ENCODE results near the gene TACC3.

Gene TACC3

GRCh38 chr4:1705732-1706131, 15.6 kb upstream of the TACC3 start:
- no peak for DNase-seq

DNA sequence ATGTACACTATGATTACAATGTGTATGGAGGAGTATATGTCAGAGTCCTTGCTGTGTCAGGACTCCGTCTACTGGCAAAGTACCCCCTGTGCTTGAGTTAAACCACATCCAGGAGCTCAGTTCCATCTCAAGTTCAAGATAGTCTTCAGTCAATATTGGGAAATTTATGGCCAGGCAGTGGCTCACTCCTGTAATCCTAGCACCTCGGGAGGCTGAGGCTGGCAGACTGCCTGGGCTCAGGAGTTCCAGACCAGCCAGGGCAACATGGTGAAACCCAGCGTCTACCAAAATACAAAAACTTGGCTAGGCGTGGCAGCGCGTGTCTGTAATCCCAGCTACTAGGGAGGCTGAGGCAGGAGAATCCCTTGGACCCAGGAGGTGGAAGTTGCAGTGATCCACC, 15.0 kb upstream of the TACC3 start:
- DNase-seq, result no peak

GRCh38 chr4:1708581-1708980, 12.7 kb upstream of the TACC3 start:
- no peak for DNase-seq

GRCh38 chr4:1711055-1711570, 10.2 kb upstream of the TACC3 start:
- DNase-seq, result no peak

- DNase-seq, result no peak
These were observed 9.6 kb upstream of the TACC3 start for GRCh38 chr4:1711571-1712215.

- peak; percentile 63 for DNase-seq
These were observed 8.9 kb upstream of the TACC3 start, which contains the start of gene SLBP for GRCh38 chr4:1712216-1713002. Gene SLBP (minus strand): TSS chr4:1712319. CDS start chr4:1712188, 131 bp downstream.

DNA sequence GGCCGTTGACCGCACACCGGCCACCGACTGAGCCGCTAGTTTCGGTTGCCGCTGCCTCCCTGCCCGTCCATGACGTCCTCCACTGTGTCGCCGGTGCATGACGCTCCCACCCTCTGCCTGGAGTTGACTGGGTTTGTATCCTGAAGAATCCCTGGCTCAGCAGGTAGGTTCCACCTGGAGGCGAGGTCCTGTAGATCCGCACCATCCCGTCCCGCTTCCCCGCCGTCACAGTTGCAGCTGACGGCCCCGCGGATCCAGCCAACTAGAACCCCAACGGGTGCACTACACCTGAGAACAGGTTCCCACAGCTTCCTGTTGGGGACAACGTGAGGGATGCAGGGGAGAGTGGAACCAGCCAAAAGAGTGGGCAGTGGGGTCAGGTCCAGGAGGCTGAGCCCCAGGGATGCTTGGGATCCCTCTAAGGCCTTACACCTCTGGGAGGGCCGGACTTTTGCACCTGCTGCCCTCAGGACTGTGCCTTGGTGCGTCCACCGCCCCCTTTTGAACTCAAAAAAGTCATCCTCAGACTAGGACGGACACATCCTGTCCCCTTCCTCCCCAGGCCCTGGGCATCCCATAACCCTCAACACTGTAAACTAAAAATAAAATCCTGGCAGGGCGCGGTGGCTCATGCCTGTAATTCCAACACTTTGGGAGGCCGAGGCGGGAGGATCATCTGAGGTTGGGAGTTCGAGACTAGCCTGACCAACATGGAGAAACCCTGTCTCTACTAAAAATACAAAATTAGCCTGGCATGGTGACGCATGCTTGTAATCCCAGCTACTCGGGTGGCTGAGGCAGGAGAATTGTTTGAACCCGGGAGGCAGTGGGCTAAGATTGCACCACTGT, 8.1 kb upstream of the TACC3 start:
- DNase-seq, result no peak

DNA sequence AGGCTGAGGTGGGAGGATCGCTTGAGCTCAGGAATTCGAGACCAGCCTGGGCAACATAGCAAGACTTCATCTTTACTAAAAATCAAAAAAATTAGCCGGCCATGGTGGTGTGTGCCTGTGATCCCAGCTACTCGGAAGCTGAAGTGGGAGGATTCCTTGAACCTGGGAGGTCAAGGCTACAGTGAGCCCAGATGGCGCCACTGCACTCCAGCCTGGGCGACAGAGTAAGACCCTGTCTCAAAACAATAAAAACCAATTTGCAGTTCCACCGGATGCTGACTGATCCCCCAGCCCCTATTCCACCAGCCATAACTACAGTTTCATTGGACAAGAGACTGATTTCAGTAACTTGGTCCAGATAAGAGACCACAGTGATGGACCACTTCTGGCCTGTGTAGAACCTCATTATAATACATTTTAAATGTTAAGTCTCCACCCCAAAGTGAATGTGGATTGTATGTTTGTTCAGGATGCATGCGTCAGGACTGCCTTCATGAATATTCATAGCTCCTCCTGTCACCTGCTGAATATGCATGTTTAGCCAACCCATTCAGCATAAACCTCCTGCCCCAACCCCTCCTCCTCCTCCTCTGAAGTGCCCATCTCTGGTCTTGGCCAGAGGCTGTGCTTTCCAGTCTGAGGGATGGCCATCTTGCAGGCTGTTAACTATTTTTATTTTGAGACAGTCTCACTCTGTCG, 6.9 kb upstream of the TACC3 start:
- DNase-seq, result no peak

DNA sequence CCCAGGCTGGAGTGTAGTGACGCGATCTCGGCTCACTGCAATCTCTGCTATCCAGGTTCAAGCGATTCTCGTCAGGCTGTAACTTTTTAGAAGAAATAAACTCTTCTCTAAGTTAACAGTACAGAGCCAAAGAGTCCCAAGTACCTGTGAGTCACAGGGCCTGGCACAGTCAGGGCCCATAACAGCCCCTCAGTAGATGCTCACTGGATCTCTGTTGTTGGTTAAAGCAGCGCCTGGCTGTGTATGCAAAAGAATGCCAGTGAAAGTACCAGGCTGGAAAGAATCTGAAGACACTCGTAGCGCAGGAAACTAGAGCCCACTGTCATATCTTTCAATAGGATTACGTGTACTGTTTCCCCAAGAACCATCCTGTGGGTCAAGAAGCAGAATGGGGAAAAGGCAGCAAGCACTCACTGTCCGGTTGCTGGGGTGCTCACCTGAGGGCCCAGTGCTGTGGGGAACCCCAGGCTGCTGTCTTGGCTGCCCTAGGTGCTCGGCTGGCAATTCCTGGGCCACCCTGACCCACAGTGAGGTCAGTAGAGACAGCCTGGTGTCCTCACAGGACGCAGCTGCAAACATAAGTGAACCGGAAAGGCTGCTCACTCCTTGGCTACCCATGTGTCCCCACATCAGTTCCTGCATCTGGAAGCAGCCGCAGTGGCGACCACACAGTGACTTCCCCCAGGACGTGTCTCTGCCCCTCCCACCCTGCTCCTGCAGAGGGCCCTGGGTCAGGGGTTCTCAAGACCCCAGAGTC, 6.1 kb upstream of the TACC3 start:
- DNase-seq, result no peak

- DNase-seq, result no peak
These were observed 5.0 kb upstream of the TACC3 start for GRCh38 chr4:1716065-1716945.

GRCh38 chr4:1717129-1718094, 3.9 kb upstream of the TACC3 start:
- no peak for DNase-seq

DNA sequence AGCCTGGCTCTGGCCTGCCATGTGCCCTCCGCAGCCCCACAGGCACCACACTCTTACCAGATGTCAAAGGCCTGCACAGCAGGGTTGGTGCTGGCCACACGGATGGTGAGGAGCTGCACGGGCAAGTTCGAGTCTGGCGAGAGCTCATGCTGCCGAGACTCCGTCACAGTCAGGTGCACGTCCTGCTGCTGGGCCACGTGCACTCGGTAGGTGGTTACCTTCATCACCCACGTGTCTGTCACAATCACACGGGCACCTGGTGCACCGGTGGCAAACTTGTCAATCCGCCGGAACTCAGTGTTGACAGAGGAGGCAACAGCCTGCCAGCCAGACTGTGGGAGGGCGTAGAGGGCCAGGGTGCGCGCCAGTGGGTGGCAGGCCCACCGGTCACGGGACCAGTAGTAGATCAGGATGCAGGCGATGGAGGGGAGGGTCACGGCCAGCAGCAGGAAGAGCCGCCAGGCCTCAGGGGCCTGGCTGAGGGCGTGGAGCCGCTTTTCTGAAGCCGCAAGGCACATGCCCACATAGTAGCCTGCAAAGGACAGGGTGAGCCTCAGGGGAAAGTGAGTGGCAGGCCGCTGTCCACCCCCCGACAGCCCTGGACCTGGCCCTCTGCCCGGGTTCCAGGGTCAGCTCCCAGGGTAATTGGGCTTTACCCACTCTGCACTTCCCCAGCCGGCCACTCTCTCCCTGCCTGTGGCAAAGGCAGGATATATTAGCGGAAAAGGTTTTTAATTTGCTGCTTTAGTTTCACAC, 3.0 kb upstream of the TACC3 start:
- no peak for DNase-seq

DNA sequence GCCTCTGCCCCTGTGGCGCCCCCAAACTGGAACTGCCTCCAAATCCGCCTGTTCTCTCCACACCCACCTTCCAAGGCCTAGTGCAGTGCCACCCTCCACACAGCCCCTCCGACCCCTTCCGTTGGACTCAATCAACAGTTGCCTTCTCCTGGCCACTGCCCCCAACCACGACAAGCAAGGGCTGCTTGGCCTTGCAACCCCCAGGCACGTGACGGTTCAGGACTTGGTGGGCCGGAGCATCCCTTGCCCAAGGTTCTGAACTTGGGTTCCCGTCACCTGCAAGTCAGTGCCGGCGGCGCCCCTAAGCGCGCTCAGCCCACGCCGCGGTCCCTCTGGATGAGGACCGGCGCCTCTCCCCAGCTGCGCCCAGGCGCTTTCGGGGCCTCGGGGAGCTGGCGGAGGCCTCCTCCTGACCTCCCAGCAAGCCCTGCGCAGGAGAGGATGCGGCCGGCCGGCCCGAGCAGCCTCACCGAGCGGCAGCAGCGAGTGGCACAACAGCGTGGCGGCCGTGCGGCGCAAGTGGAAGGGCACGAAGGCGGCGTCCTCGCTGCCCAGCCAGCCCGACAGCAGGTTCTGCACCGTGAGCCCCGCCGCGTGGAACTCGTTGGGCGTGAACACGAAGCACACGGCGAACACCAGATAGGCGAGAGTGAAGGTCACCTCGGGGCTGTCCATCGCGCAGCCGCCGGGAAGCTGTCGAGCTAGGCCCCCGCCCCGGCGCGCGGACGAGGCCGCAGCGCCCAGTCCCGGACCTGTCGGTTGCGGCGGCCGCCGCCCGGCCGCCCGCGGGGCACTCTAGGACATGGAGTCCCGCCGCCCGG, 948 bp upstream of the TACC3 start:
- DNase-seq, result no peak

DNA sequence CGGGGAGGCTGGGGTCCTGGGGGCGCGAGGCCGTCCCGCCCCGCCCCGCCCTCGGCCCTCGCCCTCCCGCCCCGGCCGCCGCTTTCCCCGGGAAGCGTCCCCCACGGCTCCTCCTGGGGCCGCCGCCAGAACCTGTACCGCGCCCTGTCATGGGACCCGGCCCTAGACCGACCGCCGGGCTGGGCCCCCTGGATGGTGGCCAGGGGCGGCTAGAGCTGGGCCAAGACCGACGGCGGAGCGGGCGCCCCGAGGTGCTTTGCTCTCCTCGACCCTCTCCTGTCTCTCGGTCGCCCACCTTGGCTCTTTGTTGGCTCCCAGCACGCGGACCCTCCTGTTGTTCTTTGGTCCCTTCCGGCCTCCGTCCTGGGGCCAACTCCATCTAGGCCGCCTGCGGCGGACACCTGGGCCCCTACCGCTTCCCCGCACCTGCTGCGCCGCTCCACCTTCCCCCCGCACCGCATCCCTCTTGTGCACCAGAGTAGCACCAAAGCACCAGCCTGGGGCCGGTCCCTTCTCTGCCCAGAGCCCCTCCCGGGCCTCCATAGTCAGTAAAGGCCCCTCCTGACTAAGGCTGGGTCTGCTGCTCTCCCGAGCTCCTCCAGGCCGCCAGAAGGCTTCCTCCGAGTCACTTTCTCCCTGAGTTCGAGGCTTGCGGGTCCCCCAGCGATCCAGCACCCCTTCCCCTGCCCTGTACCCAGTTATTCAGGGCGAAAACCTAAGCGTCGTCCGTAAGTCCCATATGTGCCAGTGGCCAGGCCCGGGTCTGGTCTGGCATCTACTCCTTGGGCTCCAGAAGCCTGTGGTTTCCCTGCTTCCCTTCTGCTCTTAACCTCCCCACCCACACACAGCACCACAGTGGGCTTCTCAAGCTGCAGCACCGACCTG, 587 bp downstream of the TACC3 start:
- DNase-seq, result no peak

GRCh38 chr4:1722551-1723118, 1.3 kb downstream of the TACC3 start:
- no peak for DNase-seq

GRCh38 chr4:1723131-1723801, 1.9 kb downstream of the TACC3 start:
- no peak for DNase-seq
